Measurements from ENCODE around the gene SEC24C.
"Not testable (repeated sequence)": the region's sequence is repeated elsewhere in the genome, so short reads cannot be mapped to it uniquely, and the experiment has no call there.

Gene SEC24C

DNA sequence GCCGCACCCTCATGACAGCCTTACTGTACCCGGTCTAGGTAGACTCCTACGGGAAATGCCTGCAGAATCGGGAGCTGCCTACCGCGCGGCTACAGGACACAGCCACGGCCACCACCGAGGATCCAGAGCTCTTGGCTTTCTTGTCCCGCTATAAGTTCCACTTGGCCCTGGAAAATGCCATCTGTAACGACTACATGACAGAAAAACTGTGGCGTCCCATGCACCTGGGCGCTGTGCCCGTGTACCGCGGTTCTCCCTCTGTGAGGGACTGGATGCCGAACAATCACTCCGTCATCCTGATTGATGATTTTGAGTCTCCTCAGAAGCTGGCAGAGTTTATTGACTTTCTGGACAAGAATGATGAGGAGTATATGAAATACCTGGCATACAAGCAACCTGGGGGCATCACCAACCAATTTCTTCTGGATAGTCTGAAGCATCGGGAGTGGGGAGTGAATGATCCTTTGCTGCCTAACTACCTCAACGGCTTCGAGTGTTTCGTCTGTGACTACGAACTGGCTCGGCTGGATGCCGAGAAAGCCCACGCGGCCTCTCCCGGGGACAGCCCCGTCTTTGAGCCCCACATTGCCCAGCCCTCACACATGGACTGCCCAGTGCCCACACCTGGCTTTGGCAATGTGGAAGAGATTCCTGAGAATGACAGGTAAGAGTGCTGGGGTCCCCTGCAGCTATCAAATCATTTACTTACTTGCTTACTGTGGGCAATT is 29.1 kb downstream of the SEC24C start:
- no peak for DNase-seq

DNA sequence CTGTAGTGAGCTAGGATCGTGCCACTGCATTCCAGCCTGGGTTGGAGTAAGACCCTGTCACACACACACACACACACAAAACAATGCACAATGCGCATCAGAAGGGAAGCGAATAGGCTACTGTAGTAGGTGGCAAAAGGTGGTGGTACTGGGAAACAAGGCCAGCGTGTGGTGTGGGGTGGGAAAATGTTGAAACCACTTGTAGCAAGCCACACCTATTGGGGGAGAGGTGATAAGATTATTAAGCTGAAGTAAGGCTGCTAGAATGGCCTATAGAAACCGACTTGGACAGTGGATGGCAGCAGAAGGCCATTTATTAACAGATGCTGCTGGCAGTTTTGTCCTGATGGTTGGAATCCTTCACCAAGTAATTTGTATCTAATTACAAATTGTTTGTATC is 30.5 kb downstream of the SEC24C start:
- no peak for DNase-seq

DNA sequence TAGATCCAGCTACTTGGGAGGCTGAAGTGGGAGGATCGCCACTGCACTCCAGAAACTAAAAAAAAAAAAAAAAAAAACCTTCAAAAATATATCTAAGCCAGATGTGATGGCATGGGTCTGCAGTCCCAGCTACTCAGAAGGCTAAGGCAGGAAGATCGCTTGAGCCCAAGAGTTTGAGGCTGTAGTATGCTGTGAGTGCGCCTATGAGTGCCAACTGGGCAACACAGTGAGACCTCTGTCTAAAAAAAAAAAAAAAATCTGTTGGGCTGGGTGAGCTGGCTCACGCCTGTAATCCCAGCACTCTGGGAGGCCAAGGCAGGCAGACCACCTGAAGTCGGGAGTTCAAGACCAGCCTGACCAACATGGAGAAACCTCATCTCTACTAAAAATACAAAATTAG is 34.8 kb downstream of the SEC24C start:
- DNase-seq: no peak

DNA sequence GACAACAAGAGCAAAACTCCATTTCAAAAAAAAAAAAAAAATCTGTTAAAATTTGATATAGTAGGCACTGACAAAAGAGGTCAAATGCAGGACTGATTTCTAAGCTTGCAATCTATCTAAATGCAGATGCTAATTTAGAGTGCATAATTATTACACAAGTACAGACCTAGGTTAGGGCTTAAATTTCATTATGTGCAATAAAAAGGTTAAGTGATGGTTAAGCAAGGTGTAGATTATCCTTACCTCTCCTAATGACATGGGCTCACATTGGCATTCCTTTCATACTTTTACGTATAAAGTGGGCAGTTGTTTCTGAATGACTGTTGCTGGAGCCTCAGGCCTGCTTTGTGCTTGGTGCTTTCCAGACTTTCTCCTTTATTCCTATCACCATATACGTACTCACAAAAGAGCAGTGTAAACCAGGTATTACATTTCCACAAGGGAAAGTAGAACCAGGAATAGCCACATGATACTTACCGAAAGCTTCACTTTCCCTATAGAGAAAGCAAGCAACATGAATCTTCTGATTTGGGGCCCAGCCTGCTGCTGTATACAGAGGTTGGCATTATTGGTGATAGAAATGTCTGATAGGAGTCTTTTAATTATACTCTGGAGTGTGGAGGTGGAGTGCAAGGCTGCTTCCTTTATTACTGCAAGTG is 35.5 kb downstream of the SEC24C start:
- no peak for DNase-seq

DNA sequence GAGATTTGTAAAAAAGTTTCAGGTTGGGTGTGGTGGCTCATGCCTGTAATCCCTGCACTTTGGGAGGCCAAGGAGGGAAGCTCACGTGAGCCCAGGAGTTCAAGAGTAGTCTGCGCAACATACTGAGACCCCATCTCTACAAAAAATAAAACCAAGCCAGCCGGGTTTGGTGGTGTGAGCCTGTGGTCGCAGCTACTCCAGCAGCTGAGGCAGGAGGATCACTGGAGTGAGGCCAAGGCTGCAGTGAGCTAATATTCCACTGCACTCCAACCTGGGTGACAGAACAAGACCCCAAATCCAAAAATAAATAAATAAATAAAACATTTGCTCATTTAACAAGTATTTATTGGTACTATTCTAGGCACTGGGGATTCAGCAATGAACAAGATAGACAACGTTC is 36.1 kb downstream of the SEC24C start:
- no peak for DNase-seq

DNA sequence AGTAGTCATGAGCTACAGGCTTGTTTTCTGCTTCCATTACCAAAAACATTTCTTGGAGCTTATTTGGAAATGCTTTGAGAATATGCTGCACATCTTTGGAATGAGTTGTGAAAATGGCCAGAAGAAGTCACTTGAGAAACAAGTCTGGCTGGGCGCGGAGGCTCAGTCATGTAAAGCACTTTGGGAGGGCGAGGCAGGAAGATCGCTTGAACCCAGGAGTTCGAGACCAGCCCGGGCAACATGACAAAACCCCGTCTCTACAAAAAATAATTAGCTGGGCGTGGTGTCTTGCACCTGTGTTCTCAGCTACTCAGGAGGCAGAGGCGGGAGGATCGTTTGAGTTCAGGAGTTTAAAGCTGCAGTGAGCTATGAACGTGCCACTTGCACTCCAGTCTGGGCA is 36.8 kb downstream of the SEC24C start:
- DNase-seq: no peak

DNA sequence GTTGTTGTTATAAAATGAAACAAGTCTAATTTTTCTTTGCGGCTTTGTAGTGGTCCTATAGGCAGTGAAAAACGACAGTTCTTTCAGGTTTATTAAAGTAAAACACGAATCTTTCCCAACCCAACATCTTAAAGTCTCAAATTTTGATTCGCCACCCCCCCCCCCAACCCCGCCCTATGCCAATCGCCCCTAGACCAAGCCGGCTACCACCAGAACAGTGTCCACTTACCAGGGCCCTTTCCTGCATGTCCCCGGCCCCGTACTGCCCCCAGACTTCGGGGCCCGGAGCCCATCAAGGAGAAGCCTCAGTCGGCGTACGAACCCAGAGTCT is 37.3 kb downstream of the SEC24C start:
- no peak for DNase-seq

DNA sequence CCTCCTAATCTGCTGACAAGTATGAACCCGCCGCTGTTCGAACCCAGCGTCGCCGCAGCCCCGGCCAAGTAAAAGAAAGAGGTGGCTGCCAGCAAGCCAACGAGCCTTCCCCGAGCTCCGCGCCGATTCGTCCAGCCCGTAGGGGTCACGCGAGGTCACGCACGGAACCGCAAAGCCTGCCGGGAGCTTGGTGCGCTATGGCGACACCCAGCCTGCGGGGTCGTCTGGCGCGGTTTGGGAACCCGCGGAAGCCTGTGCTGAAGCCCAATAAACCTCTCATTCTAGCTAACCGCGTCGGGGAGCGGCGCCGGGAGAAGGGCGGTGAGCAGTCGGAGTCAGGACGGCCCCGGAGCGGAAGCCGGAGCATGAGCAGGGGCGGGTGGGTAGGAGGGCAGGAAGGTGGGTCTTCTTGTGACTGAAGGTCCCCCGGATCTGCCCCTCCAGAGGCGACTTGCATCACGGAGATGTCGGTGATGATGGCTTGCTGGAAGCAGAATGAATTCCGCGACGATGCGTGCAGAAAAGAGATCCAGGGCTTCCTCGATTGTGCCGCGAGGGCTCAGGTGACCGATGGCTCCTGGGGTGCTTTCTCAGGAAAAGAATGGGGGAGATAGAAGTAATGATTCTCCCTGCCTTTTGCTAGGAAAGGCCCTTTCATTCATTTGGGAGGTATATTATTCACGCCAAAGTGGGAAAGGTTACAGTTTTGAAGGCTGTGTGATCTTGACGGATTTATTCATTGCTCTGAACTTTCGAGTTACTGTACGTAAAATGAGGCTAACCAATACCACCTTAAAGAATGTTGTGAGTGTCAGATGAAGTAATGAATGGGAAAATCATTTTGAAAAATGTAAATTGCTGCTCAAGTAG is 37.9 kb downstream of the SEC24C start, which contains the start of gene CHCHD1:
TSS of gene CHCHD1 (plus strand) at position 170 of the 870 bp plus-strand sequence. CDS start at position 198, 28 bp downstream.
- peak; percentile 84 for DNase-seq

DNA sequence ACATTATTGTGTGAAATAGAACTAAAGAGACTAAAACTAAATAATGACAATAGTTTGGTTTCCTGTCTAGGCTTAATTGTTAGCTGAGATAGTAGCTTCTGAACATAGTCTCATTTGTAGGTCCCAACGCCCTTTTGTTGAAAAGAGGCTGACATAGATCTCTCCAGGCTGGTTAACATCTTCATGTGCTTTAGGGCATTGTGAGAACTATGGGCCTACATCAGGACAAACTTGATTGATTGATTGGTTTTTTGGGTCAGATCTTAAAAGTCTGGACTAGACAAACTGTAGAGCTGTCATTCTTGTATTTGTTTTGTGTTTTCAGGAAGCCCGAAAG is 38.5 kb downstream of the SEC24C start:
- no peak for DNase-seq

DNA sequence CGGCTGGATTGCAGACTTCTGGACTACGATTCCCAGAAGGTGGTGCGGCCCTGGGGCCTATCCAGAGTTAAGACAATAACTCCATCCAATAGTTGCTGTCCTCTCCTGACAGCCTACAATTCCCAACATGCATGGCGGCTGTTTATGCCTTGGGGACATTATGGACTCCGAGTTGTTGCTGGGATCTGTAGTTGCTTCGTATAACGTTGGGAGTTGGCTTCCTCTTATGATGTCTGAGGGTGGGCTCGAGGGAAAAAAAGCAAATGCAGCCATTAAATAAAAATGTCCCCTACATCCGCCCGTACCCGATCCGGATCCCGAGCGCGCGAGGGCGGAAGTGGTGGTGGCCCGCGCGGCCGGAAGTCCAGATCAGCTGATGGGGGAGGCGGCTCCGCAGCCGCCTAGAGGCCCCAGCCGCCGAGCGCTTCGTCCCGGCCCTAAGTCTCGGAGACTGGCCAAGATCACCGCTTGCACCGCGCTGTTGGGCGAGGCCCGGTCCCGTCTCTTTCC is 41.1 kb downstream of the SEC24C start, which contains the start of gene ZSWIM8:
TSS of gene ZSWIM8 (plus strand) at position 396 of the 510 bp plus-strand sequence. CDS start 273 bp downstream, outside the sequence.
- peak; percentile 96 for DNase-seq

DNA sequence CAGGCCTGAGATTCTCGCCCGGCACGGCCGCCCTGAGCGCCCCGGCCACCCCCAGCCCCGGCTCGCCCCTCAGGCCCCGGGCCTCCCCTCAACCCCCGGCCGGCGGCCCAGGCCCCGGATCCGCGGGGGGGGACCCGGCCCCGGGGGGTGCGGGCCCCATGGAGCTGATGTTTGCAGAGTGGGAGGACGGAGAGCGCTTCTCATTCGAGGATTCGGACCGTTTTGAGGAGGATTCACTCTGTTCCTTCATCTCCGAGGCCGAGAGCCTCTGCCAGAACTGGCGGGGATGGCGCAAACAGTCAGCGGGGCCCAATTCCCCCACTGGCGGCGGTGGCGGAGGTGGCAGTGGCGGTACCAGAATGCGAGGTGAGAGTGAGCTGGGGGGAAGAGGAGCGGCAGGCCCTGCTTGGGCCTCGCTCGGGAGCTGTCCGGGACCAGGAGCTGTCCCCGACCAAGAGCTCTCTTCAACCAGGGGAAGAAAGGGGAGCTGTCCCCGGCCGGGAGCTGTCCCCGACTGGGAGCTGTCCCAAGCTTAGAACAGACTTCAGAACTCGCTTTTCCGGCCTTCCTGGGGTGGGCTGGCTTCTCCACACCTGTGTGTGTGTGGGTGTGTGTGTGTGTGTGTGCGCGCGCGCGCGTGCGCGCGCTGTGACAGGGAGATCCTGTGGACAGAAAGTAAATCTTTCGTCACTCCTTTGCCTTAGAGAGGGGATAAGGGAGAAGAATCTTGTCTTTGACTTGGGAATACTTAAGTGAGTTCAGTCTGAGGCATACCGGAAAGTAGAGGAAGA is 41.7 kb downstream of the SEC24C start:
- DNase-seq: peak; percentile 35

DNA sequence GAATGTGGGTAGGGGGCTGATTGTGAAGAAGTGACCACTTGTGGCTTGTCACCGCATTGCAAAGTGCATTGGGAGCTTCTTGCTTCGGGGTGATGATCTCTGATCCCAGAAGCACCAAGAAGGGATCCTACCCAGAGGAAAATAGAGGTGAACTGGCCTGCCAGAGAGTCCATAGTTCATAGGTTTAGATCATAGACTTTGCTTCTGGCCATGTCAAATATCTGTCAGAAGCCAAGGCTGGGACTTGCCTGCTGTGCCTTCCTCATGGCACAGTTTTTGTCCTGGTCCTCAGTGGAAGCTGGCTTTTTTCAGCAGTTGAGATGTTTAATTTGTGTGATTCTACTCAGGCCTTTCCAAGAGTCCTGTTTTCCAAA is 42.3 kb downstream of the SEC24C start:
- DNase-seq: no peak

DNA sequence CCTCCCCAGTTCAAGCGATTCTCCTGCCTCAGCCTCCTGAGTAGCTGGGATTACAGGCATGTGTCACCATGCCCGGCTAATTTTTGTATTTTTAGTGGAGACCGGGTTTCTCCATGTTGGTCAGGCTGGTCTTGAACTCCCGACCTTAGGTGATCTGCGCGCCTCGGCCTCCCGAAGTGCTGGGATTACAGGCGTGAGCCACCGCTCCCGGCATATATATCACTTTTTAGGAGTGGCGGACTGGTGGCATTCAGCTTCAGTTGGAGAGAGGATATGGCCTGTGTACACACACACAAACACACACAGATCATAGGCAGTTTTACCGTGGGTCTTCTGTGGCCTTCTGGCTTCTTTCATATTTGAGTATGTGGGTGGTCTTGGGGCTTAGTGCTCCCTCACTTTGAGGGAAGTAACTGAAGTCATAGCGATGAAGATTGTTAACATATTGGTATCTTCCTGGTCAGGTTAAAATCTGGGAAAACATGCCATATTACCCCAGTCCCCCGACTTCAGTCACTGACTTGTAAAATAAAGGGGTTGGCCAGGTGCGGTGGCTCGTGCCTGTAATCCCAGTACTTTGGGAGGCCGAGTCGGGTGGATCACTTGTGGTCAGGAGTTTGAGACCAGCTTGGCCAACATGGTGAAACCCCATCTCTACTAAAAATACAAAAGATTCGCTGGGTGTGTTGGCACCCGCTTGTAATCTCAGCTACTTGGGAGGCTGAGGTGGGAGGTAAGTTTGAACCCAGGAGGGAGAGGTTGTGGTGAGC is 43.0 kb downstream of the SEC24C start:
- DNase-seq: not testable (repeated sequence)

DNA sequence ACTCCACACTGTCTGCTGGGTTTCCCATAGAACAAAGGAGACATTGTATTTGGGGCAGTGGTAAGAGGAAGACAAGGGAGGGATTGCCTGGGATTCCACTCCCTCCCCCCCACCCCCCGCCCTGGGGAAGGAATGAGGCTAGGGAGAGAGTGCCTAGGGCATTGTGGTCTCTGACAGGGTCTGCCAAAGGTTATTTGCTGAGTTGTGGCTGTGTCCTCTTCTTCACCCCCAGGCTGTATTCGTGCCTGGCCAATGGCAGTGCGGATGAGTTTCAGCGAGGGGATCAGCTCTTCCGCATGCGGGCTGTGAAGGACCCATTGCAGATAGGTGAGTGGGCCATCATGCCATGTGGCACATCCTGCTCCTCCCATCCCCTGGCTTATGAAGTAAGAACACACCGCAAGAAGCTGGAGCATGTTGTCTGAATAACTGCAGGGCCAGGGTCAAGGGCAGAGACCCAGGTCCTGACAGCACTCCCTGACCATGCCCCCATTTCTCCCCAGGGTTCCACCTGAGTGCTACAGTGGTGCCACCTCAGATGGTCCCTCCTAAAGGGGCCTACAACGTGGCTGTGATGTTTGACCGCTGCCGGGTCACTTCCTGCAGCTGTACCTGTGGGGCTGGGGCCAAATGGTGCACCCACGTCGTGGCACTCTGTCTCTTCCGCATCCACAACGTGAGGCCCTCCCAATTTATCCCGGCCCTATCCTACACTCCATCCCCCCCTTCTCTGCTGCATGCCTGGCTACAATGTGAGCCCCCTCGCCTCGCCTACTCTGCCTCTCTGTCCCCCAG is 44.9 kb downstream of the SEC24C start:
- DNase-seq: no peak

DNA sequence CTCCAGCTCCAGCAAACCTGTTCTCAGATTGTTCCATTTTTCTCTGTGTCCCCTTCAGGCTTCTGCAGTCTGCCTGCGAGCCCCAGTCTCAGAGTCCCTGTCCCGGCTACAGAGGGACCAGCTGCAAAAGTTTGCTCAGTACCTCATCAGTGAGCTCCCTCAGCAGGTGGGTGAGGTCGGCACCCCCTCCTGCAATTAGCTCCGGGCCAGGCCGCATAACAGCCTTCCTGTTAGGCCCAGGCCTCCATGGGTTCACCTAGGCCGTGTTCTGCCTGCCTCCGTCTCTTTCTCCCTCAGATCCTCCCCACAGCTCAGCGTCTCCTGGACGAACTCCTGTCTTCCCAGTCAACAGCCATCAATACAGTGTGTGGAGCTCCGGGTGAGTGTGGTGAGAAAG is 45.5 kb downstream of the SEC24C start:
- DNase-seq: no peak

DNA sequence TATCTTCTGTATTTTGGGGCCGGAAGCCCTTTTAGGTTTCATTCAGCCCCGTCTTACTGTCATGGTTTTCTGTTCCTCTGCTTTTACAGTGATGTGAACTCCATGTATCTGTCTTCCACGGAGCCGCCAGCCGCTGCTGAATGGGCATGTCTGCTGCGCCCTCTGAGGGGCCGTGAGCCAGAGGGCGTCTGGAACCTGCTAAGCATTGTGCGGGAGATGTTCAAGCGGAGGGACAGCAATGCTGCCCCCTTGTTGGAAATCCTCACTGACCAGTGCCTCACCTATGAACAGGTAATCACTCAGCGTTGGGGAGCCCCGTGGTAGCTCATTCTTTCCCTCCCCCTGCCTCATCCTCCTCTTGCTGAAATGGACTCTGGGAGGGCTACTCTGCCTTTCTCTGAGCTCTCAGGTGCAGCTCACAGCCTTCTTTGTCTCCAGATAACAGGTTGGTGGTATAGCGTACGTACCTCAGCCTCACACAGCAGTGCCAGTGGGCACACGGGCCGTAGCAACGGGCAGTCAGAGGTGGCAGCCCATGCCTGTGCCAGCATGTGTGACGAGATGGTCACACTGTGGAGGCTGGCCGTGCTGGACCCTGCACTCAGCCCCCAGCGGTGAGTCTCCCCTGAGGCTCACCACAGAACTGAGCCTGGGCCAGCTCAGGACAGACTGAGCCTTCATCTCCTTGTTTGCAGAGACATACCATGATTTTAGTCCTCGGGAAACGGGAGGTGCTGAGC is 46.9 kb downstream of the SEC24C start:
- no peak for DNase-seq

DNA sequence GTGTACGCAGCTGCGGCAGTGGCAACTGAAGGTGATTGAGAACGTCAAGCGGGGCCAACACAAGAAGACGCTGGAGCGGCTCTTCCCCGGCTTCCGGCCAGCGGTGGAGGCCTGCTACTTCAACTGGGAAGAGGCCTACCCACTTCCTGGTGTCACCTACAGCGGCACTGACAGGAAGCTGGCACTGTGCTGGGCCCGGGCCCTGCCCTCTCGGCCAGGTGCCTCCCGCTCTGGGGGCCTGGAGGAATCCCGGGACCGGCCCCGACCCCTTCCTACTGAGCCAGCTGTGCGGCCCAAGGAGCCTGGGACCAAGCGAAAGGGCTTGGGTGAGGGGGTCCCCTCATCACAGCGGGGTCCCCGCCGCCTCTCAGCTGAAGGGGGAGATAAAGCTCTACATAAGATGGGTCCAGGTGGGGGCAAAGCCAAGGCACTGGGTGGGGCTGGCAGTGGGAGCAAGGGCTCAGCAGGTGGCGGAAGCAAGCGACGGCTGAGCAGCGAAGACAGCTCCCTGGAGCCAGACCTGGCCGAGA is 47.8 kb downstream of the SEC24C start:
- no peak for DNase-seq

DNA sequence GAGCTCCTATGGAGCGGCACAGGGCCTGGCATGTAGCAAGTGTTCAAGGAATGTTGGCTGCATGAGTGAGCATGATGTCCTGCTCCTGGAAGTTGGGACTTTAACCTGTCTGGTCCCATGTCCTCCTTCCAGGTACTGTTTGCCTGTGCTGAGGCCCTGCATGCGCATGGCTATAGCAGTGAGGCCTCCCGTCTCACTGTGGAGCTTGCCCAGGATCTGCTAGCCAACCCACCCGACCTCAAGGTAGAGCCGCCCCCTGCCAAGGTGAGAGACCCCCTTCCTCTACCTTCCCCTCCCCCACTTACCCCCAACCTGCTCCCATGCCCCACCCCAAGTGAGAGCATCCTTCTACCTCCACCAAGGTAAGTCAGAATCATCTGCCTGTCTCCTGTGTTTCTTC is 49.3 kb downstream of the SEC24C start:
- DNase-seq: no peak

DNA sequence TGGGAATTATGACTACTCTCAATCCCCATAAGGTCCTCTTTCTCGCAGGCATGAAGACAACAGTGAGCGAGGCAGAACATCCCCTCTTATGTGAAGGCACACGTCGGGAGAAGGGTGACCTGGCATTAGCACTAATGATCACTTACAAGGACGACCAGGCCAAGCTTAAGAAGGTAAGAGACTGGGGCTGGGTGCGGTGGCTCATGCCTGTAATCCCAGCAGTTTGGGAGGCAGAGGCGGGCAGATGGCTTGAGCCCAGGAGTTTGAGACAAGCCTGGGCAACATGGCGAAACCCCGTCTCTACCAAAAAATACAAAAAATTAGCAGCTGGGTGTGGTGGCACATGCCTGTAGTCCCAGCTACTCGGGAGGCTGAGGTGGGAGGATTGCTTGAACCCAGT is 51.3 kb downstream of the SEC24C start:
- DNase-seq: not testable (repeated sequence)

DNA sequence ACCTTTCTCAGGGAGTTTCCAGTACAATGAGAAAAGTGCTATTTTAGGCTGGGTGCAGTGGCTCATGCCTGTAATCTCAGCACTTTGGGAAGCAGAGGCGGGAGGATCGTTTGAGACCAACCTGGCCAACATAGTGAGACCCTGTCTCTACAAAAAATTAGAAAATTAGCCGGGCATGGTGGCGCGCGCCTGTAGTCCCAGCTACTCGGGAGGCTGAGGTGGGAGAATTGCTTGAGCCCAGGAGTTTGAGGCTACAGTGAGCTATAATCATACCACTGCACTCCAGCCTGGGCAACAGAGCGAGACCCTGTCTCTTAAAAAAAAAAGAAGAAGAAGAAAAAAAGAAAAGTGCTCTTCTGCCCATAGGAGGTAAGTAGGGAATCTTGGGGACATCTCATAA is 51.9 kb downstream of the SEC24C start:
- not testable (repeated sequence) for DNase-seq

Data from fibroblast of skin of right quadriceps (primary cell).